Middle frontal gyrus (tissue), 1 donor: ENCODE data around the gene UCK2.

Source experiments
- DNase-seq: peaks from one replicate; pipeline ENCODE4 v3.0.0-alpha.2; 2015; ENCODE audit warnings: low spot score; ENCODE audit errors: extremely low spot score

The UCK2 gene

GRCh38 chr1:165855010-165855838 lies 27.8 kb downstream of the UCK2 start:
- no peak for DNase-seq

- no peak for DNase-seq
Observed at GRCh38 chr1:165856021-165856420, 28.6 kb downstream of the UCK2 start.

- no peak for DNase-seq
Observed at GRCh38 chr1:165856606-165857005, 29.2 kb downstream of the UCK2 start.

GRCh38 chr1:165857046-165857801 lies 29.8 kb downstream of the UCK2 start:
- DNase-seq = no peak

- no peak for DNase-seq
Observed at GRCh38 chr1:165858364-165858823, 31.0 kb downstream of the UCK2 start.

- no peak for DNase-seq
Observed at GRCh38 chr1:165858967-165859845, 31.8 kb downstream of the UCK2 start.

- DNase-seq = no peak
Observed at GRCh38 chr1:165860065-165860464, 32.7 kb downstream of the UCK2 start.

- no peak for DNase-seq
Observed at GRCh38 chr1:165861911-165862310, 34.5 kb downstream of the UCK2 start.

GRCh38 chr1:165862448-165862847 lies 35.0 kb downstream of the UCK2 start:
- DNase-seq = no peak

- DNase-seq = no peak
Observed at GRCh38 chr1:165863346-165863745, 35.9 kb downstream of the UCK2 start.

GRCh38 chr1:165865633-165866340 lies 38.4 kb downstream of the UCK2 start:
- DNase-seq = no peak

- no peak for DNase-seq
Observed at GRCh38 chr1:165869343-165869742, 41.9 kb downstream of the UCK2 start.

- no peak for DNase-seq
Observed at GRCh38 chr1:165871311-165872067, 44.1 kb downstream of the UCK2 start.

GRCh38 chr1:165873481-165873880 lies 46.1 kb downstream of the UCK2 start:
- DNase-seq = no peak

GRCh38 chr1:165874643-165875042 lies 47.2 kb downstream of the UCK2 start:
- no peak for DNase-seq

- no peak for DNase-seq
Observed at GRCh38 chr1:165875171-165875570, 47.8 kb downstream of the UCK2 start.

GRCh38 chr1:165875604-165876003 lies 48.2 kb downstream of the UCK2 start:
- no peak for DNase-seq

- no peak for DNase-seq
Observed at GRCh38 chr1:165876121-165876520, 48.7 kb downstream of the UCK2 start.

GRCh38 chr1:165877411-165877810 lies 50.0 kb downstream of the UCK2 start:
- DNase-seq = no peak

- DNase-seq = no peak
Observed at GRCh38 chr1:165877940-165878556, 50.6 kb downstream of the UCK2 start.
